ENCODE data around the gene GRB10. TPM values are rescaled to one million over a fixed set of nuclear protein-coding genes. Genes with fewer than 3 reads are reported as not detected.

GRB10 gene
- total and polyA plus RNA-seq, 3 donors from 2014 or later: 54.0 to 81.9 (median 57.7) TPM

- Histone ChIP-seq H3K9me3 (no peaks in the 10 kb centered on the region), H3K4me3 (no peak overlapping the region), H3K4me1 (peaks cover 7% of the 10 kb centered on the region), H3K27ac (no peak overlapping the region), H3K27me3 (no peaks in the 10 kb centered on the region), H3K36me3 (ENCODE audit: low read depth, missing control alignments) (no peaks in the 10 kb centered on the region)
- no peak for DNase-seq
- no peak for TF ChIP-seq CTCF (IDR thresholded peaks at IDR 0.05)
- no peak for TF ChIP-seq POLR2A (IDR thresholded peaks at IDR 0.05)
- intact Hi-C loops (cut with DNase I; ENCODE audit: low total_unique reads): no loop called here
- 86 to 90% methylated on average over 28 to 30 of the region's 30 CpGs for WGBS, 2 donors
Observed at GRCh38 chr7:50660040-50660829, 122.5 kb downstream of the GRB10 start.

DNA sequence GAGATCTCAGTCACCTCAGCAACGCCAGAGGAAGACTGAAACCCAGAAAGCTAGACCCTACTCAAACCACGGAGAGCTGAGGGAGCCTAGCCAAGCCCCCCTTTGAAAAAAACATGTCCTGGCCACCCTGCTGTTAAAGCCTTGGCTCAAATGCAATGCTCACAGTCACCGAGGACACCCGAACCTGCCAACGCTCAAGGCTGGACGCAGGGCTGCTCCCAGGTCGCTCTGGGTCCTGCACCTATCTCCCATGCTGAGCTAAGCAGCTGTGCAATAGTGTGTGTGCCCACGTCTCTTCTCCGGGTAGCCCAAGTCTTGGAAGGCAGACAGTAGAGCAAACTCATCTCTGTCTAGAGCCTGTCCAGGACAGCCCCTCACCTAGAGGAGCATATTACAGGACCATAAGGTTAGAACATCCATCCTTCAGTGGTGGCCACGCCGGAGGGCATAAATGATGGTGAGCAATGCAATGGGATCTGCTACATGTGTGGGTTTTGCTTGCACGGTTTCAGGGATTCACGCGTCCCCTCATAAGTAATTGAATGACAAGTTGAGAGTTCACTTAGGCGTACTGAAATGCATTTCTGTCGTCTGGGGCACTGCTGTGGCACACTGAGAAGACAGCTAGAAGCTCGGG lies 123.2 kb downstream of the GRB10 start:
- Histone ChIP-seq H3K27ac (no peak overlapping the region), H3K9me3 (no peaks in the 10 kb centered on the region), H3K4me3 (no peak overlapping the region), H3K36me3 (ENCODE audit: low read depth, missing control alignments) (no peaks in the 10 kb centered on the region), H3K27me3 (no peaks in the 10 kb centered on the region), H3K4me1 (peaks cover 10% of the 10 kb centered on the region)
- no peak for DNase-seq
- intact Hi-C loops (cut with DNase I; ENCODE audit: low total_unique reads): no loop called here
- 95 to 98% methylated on average over 10 to 17 of the region's 17 CpGs for WGBS, 2 donors
- TF ChIP-seq CTCF (IDR thresholded peaks at IDR 0.05): no peak
- no peak for TF ChIP-seq POLR2A (IDR thresholded peaks at IDR 0.05)

DNA sequence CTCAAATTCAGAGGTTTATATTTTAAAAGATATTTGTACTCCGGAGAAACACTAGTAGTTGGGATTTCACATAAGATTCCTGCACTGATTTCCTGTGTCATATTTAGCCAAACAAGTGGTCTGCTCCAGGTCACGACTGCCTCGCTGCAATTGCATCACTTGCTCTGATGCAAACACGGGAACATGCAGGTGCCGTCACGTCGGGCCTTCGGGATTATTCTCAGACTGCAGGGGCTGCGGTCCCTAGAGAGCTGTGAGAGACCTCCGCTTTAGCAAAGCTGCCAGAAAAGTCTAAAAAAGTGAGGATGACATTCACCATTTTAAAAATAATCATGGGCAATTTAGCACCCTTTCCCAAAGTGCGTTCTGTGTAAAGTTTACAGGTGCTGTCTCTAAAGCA lies 124.0 kb downstream of the GRB10 start:
- WGBS, 2 donors: 89 to 96% methylated on average over 11 of the region's 11 CpGs
- Histone ChIP-seq H3K36me3 (ENCODE audit: low read depth, missing control alignments) (no peaks in the 10 kb centered on the region), H3K27me3 (no peaks in the 10 kb centered on the region), H3K27ac (no peak overlapping the region), H3K4me1 (peaks cover 17% of the 10 kb centered on the region), H3K9me3 (no peaks in the 10 kb centered on the region), H3K4me3 (no peak overlapping the region)
- DNase-seq: no peak
- intact Hi-C loops (cut with DNase I; ENCODE audit: low total_unique reads): no loop called here
- TF ChIP-seq CTCF (IDR thresholded peaks at IDR 0.05) (no peak), POLR2A (IDR thresholded peaks at IDR 0.05) (no peak)

DNA sequence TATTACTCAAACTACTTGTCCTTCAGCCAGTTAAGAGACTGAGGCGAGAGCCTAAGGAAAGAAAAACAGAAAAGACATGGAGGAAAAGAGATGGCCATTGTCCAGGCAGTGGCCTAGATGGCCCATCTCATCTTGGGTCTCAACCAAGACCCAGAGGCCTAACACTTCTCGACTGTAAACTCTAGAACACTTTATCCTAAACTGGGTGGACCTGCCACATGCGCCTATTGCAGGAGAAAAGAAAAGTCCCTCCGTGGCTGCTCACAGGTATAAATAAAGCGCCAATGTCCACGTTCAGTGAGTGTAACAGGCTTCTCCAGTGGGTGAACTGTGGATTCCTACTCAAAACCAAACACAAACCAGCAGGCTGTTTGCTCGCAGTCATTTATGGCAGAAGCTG lies 124.8 kb downstream of the GRB10 start:
- Histone ChIP-seq H3K36me3 (ENCODE audit: low read depth, missing control alignments) (no peaks in the 10 kb centered on the region), H3K27ac (peak overlapping the region; percentile 15 to 88), H3K27me3 (no peaks in the 10 kb centered on the region), H3K4me3 (no peak overlapping the region), H3K4me1 (peaks cover 22% of the 10 kb centered on the region), H3K9me3 (no peaks in the 10 kb centered on the region)
- 69 to 74% methylated on average over 7 of the region's 7 CpGs for WGBS, 2 donors
- DNase-seq: no peak
- TF ChIP-seq CTCF (IDR thresholded peaks at IDR 0.05): no peak
- intact Hi-C loops (cut with DNase I; ENCODE audit: low total_unique reads): no loop called here

Data from testis (tissue), 3 donors.